Duodenal mucosa (tissue), 2 donors: Measurements from ENCODE around the gene GNB5.

Experiments
- H3K27ac ChIP-seq: one replicate; pipeline ENCODE4 v1.7.0; 2013; ENCODE audit warnings: low read depth, low read length
- H3K27me3 ChIP-seq, 2 donors: one replicate each; pipeline ENCODE4 v1.7.0; 2013; ENCODE audit warnings: low read length in 2 of 2, control low read depth in 1 of 2; ENCODE audit not compliant: insufficient read depth in 2 of 2, control insufficient read depth in 1 of 2
- H3K36me3 ChIP-seq, 2 donors: one replicate each; pipeline ENCODE4 v1.7.0; 2013; ENCODE audit warnings: low read length in 2 of 2, control low read depth in 1 of 2; ENCODE audit not compliant: insufficient read depth in 2 of 2, control insufficient read depth in 1 of 2
- H3K4me1 ChIP-seq, 2 donors: one replicate each; pipeline ENCODE4 v1.7.0; 2013; ENCODE audit warnings: low read length in 2 of 2, control low read depth in 1 of 2; ENCODE audit not compliant: insufficient read depth in 2 of 2, control insufficient read depth in 1 of 2
- H3K4me3 ChIP-seq, 2 donors: one replicate each; pipeline ENCODE4 v1.7.0; 2013; ENCODE audit warnings: low read length in 2 of 2, low read depth in 1 of 2
- H3K9ac ChIP-seq, 2 donors: one replicate each; pipeline ENCODE4 v1.7.0; 2013; ENCODE audit warnings: low read length in 2 of 2, low read depth in 1 of 2
- H3K9me3 ChIP-seq, 2 donors: one replicate each; pipeline ENCODE4 v1.7.0; 2013; ENCODE audit warnings: low read length in 2 of 2, control low read depth in 1 of 2; ENCODE audit not compliant: control insufficient read depth in 1 of 2

Gene GNB5

GRCh38 chr15:52159645-52160044, 31.5 kb downstream of the GNB5 start:
- Histone ChIP-seq H3K9ac (no peak overlapping the region), H3K9me3 (no peaks in the 10 kb centered on the region), H3K27ac (no peak overlapping the region), H3K4me3 (no peak overlapping the region), H3K27me3 (no peaks in the 10 kb centered on the region), H3K4me1 (no peaks in the 10 kb centered on the region), H3K36me3 (peaks cover 0 to 3% of the 10 kb centered on the region in 2 donors)

- Histone ChIP-seq H3K9ac (no peak overlapping the region), H3K27ac (no peak overlapping the region), H3K27me3 (no peaks in the 10 kb centered on the region), H3K4me1 (no peaks in the 10 kb centered on the region), H3K9me3 (no peaks in the 10 kb centered on the region), H3K4me3 (no peak overlapping the region), H3K36me3 (peaks cover 0 to 1% of the 10 kb centered on the region in 2 donors)
These were observed 33.0 kb downstream of the GNB5 start for GRCh38 chr15:52158084-52158765.

- Histone ChIP-seq H3K9me3 (no peaks in the 10 kb centered on the region), H3K9ac (no peak overlapping the region), H3K27ac (no peak overlapping the region), H3K36me3 (no peaks in the 10 kb centered on the region), H3K4me3 (no peak overlapping the region), H3K27me3 (no peaks in the 10 kb centered on the region), H3K4me1 (no peaks in the 10 kb centered on the region)
These were observed 35.3 kb downstream of the GNB5 start for GRCh38 chr15:52155878-52156277.

- Histone ChIP-seq H3K27me3 (no peaks in the 10 kb centered on the region), H3K27ac (no peak overlapping the region), H3K9ac (no peak overlapping the region), H3K36me3 (no peaks in the 10 kb centered on the region), H3K9me3 (no peaks in the 10 kb centered on the region), H3K4me1 (no peaks in the 10 kb centered on the region), H3K4me3 (no peak overlapping the region)
These were observed 36.0 kb downstream of the GNB5 start for GRCh38 chr15:52154896-52155865.

GRCh38 chr15:52153900-52154895, 37.0 kb downstream of the GNB5 start:
- H3K9ac ChIP-seq: no peak overlapping the region
- no peaks in the 10 kb centered on the region for H3K27me3 ChIP-seq
- H3K36me3 ChIP-seq: peaks cover 0 to 10% of the 10 kb centered on the region in 2 donors
- H3K9me3 ChIP-seq: no peaks in the 10 kb centered on the region
- H3K4me3 ChIP-seq: no peak overlapping the region
- H3K4me1 ChIP-seq: no peaks in the 10 kb centered on the region
- no peak overlapping the region for H3K27ac ChIP-seq

- Histone ChIP-seq H3K36me3 (peaks cover 0 to 10% of the 10 kb centered on the region in 2 donors), H3K27me3 (no peaks in the 10 kb centered on the region), H3K4me3 (no peak overlapping the region), H3K9me3 (no peaks in the 10 kb centered on the region), H3K27ac (no peak overlapping the region), H3K4me1 (no peaks in the 10 kb centered on the region), H3K9ac (no peak overlapping the region)
These were observed 39.8 kb downstream of the GNB5 start for GRCh38 chr15:52151353-52151752.

- no peaks in the 10 kb centered on the region for H3K9me3 ChIP-seq
These were observed 40.3 kb downstream of the GNB5 start for GRCh38 chr15:52150871-52151270.

GRCh38 chr15:52150043-52150825, 41.0 kb downstream of the GNB5 start:
- no peaks in the 10 kb centered on the region for H3K9me3 ChIP-seq
- H3K27me3 ChIP-seq: no peaks in the 10 kb centered on the region
- peaks cover 0 to 10% of the 10 kb centered on the region in 2 donors for H3K36me3 ChIP-seq
- no peak overlapping the region for H3K27ac ChIP-seq
- H3K9ac ChIP-seq: no peak overlapping the region
- no peaks in the 10 kb centered on the region for H3K4me1 ChIP-seq
- no peak overlapping the region for H3K4me3 ChIP-seq

More at GRCh38 chr15:52150871-52151270, 40.3 kb downstream of the GNB5 start:
- Histone ChIP-seq H3K27ac (no peak overlapping the region), H3K4me3 (no peak overlapping the region), H3K4me1 (no peaks in the 10 kb centered on the region), H3K9ac (no peak overlapping the region), H3K36me3 (peaks cover 0 to 10% of the 10 kb centered on the region in 2 donors), H3K27me3 (no peaks in the 10 kb centered on the region)

- no peak overlapping the region for H3K9ac ChIP-seq
- peaks cover 0 to 10% of the 10 kb centered on the region in 2 donors for H3K36me3 ChIP-seq
- no peak overlapping the region for H3K27ac ChIP-seq
- no peaks in the 10 kb centered on the region for H3K4me1 ChIP-seq
- no peaks in the 10 kb centered on the region for H3K9me3 ChIP-seq
- H3K27me3 ChIP-seq: no peaks in the 10 kb centered on the region
- no peak overlapping the region for H3K4me3 ChIP-seq
These were observed 42.8 kb downstream of the GNB5 start for GRCh38 chr15:52148403-52148802.
